GM12878 (cell line): ENCODE data around the gene XRRA1. TPM values are rescaled to one million over a fixed set of nuclear protein-coding genes. Genes with fewer than 3 reads are reported as not detected.
"Not testable (repeated sequence)": the region's sequence is repeated elsewhere in the genome, so short reads cannot be mapped to it uniquely, and the experiment has no call there.

Source experiments
- ATAC-seq: fragments of 200-7000 bp; cut with Tn5 transposase; 3 replicates; pipeline ENCODE4 v1.9.1; 2020; ENCODE audit warnings: mild to moderate bottlenecking, moderate library complexity
- BruUV-seq: library from RNA; stranded (reverse); fragments of 400-500 nt; replicated peaks from 2 replicates; lab custom pipeline; 2021; lab: Mats Ljungman, UMichigan
- CTCF ChIA-PET: fragments of 300-600 bp; sonication (Branson Sonifier 250); formaldehyde crosslinking; extraction: SDS; loops from one replicate; lab custom pipeline; 2021; ENCODE audit warnings: inconsistent platforms; lab: Yijun Ruan, JAX
- POLR2A ChIA-PET: fragments of 350-600 bp; formaldehyde crosslinking; extraction: SDS; loops from one replicate; lab custom pipeline; 2021; ENCODE audit warnings: inconsistent platforms; lab: Charles Lee
- RAD21 ChIA-PET: fragments of 300-600 bp; sonication (Branson Sonifier 250); formaldehyde crosslinking; loops from one replicate; lab custom pipeline; 2023; ENCODE audit warnings: antibody characterized with exemption; ENCODE audit not compliant: unreplicated experiment; lab: Charles Lee
- SMC1A ChIA-PET: fragments of 300-600 bp; sonication (Branson Sonifier 250); formaldehyde crosslinking; loops from one replicate; lab custom pipeline; 2023; ENCODE audit not compliant: unreplicated experiment, uncharacterized antibody; lab: Charles Lee
- DNase-seq: peaks from one replicate; pipeline ENCODE4 v3.0.0-alpha.2; 2011; ENCODE audit warnings: low read depth, low spot score
- FAIRE-seq: peaks from 3 replicates; lab custom pipeline; 2011; peaks lifted over from hg19 to GRCh38; lab: Jason Lieb, UNC
- H2AFZ ChIP-seq: 2 replicates; pipeline ENCODE4 v1.6.0; 2011; ENCODE audit warnings: low read depth, low read length, control low read depth; ENCODE audit not compliant: control insufficient read depth
- H3K27ac ChIP-seq: 2 replicates; pipeline ENCODE4 v1.5.1; 2011; ENCODE audit warnings: control low read depth; ENCODE audit not compliant: control insufficient read depth, insufficient read depth
- H3K27me3 ChIP-seq, 2 experiments: replicated peaks in 1 of 2; 2 replicates each; pipeline versions ENCODE4 v1.6.0 to v1.6.1; 2011; ENCODE audit warnings: low read length in 1 of 2; ENCODE audit not compliant: control insufficient read depth in 2 of 2, insufficient read depth in 2 of 2
- H3K36me3 ChIP-seq, 2 experiments: 2 replicates each; pipeline ENCODE4 v1.5.1; 2011; ENCODE audit warnings: low read length in 1 of 2; ENCODE audit not compliant: control insufficient read depth in 2 of 2, insufficient read depth in 2 of 2
- H3K4me1 ChIP-seq: 2 replicates; pipeline ENCODE4 v1.6.1; 2011; ENCODE audit warnings: mild to moderate bottlenecking, low read length, moderate library complexity, mixed read lengths; ENCODE audit not compliant: control insufficient read depth, insufficient read depth
- H3K4me2 ChIP-seq: 2 replicates; pipeline ENCODE4 v1.6.0; 2011; ENCODE audit warnings: control low read depth; ENCODE audit not compliant: control insufficient read depth, insufficient read depth
- H3K4me3 ChIP-seq: fragments of 200-600 bp; sonication (generic); 2 replicates; pipeline ENCODE4 v1.5.1; 2016
- H3K79me2 ChIP-seq: 2 replicates; pipeline ENCODE4 v1.6.0; 2011; ENCODE audit warnings: low read length; ENCODE audit not compliant: control insufficient read depth, insufficient read depth
- H3K9ac ChIP-seq: 2 replicates; pipeline ENCODE4 v1.8.0; 2011; ENCODE audit warnings: low read length, control low read depth, mixed read lengths; ENCODE audit not compliant: control insufficient read depth, insufficient read depth
- H3K9me3 ChIP-seq: replicated peaks from 3 replicates; pipeline ENCODE4 v1.5.1; 2011; ENCODE audit warnings: mild to moderate bottlenecking, low read length; ENCODE audit not compliant: control insufficient read depth, insufficient read depth
- H4K20me1 ChIP-seq: 2 replicates; pipeline ENCODE4 v1.6.0; 2011; ENCODE audit not compliant: control insufficient read depth, insufficient read depth
- CBX5 ChIP-seq: sonication (generic); IDR thresholded peaks from 2 replicates; pipeline ENCODE4 v1.6.1; 2016; ENCODE audit warnings: low read depth, moderate library complexity, mild to moderate bottlenecking, inconsistent platforms
- POU2F2 ChIP-seq: IDR thresholded peaks from 3 replicates; pipeline ENCODE4 v1.6.1; 2011; ENCODE audit warnings: low read depth, mild to moderate bottlenecking, low read length, borderline replicate concordance
- ZBED1 ChIP-seq: IDR thresholded peaks from 2 replicates; pipeline ENCODE4 v1.6.1; 2016; ENCODE audit warnings: borderline replicate concordance
- ZNF207 ChIP-seq: fragments of 450-650 bp; IDR thresholded peaks from 2 replicates; pipeline ENCODE4 v1.6.1; 2014; ENCODE audit warnings: antibody characterized with exemption, mild to moderate bottlenecking, borderline replicate concordance
- WGBS: methylation state at CpG from one replicate; pipeline ENCODE4 v1.1.6; 2016; ENCODE audit warnings: low lambda C conversion rate; ENCODE audit not compliant: insufficient replicate concordance, insufficient coverage; ENCODE audit errors: missing lambda C conversion rate; 5-methylcytosine and 5-hydroxymethylcytosine counted together
- in situ Hi-C: fragments of 300-500 bp; cut with MboI; formaldehyde crosslinking; loops from 9 replicates; pipeline ENCODE4 v1.14.3; 2018; ENCODE audit warnings: mixed read lengths
- intact Hi-C: fragments of 100-400 bp; cut with micrococcal nuclease; formaldehyde crosslinking; loops from one replicate; pipeline ENCODE4 v1.14.2; 2022; ENCODE audit not compliant: unreplicated experiment
- polyA plus RNA-seq, 11 experiments: library from polyadenylated mRNA; depleted of rRNA in 4 of 11; unstranded in 6 of 11; stranded (reverse) in 5 of 11; fragments of >200 nt; fragmentation: Nextera tagmentation in 4 of 11; fragmentation: Illumina TruSeq in 1 of 11; extraction: Ambion mirVana in 4 of 11; extraction: Trizol in 1 of 11; gene quantifications; 1 replicate in 1 of 11; 2 replicates in 10 of 11; pipeline versions ENCODE4 v1.2.1 to v1.2.3, GENCODE V29; 2011 to 2016; ENCODE audit warnings: inconsistent platforms in 2 of 11, missing spikeins in 2 of 11, low read depth in 1 of 11
- total RNA-seq, 4 experiments: library from RNA; depleted of rRNA in 3 of 4; stranded (reverse); fragments of >200 nt in 3 of 4; fragmentation: Illumina TruSeq in 1 of 4; extraction: Trizol in 1 of 4; gene quantifications; 2 replicates each; pipeline versions ENCODE4 v1.2.1 to v1.2.3, GENCODE V29; 2013 to 2021

The XRRA1 gene
- total and polyA plus RNA-seq, 10 of the 15 experiments (the other 5 are each of a cell fraction or from before 2014, with no cell fraction given): 2.5 to 8.8 (median 4.6) TPM

DNA sequence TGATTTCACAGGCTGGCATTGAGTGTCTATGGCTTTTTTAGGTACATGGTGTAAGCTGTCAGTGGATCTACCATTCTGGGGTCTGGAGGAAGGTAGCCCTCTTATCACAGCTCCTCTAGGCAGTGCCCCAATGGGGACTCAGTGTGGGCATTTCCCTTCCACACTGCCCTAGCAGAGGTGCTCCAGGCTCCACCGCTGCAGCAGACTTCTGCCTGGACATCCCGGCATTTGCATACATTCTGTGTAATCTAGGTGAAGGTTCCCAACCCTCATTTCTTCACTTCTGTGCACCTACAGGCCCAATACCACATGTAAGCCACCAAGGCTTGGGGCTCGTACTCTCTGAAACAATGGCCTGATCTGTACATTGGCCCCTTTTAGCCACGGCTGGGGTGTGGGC is 122.0 kb downstream of the XRRA1 start:
- H3K27me3 ChIP-seq: no peaks in the 10 kb centered on the region
- ATAC-seq: no peak
- no peak overlapping the region for H2AFZ ChIP-seq
- intact Hi-C loops: no loop called here
- ChIA-PET POLR2A (no interaction called here), SMC1A (no interaction called here)
- no peaks in the 10 kb centered on the region for H3K79me2 ChIP-seq
- TF ChIP-seq ZNF207 (no peak), CBX5 (peak; percentile 71; the same call in 1 of the 2 replicates), POU2F2 (peak; percentile 75; the same call in 1 of the 3 replicates), ZBED1 (no peak)
- TF ChIP-seq, all 136 proteins: peak for 2
- ChIA-PET CTCF (no interaction called here), RAD21 (no interaction called here)
- no peaks in the 10 kb centered on the region for H3K4me1 ChIP-seq
- no peaks in the 10 kb centered on the region for H4K20me1 ChIP-seq
- no peak for FAIRE-seq
- H3K36me3 ChIP-seq: peaks cover 1 to 16% of the 10 kb centered on the region in 2 experiments; a peak in 3 of 4 replicates
- H3K9ac ChIP-seq: no peak overlapping the region
- DNase-seq: no peak
- H3K4me2 ChIP-seq: no peak overlapping the region
- WGBS: 98% methylated on average over 4 of the region's 4 CpGs
- H3K9me3 ChIP-seq: peaks cover 19% of the 10 kb centered on the region
- in situ Hi-C loops: no loop called here
- no peak overlapping the region for H3K4me3 ChIP-seq
- no TSS peak for BruUV-seq
- H3K27ac ChIP-seq: no peak overlapping the region

- 100% methylated on average over 2 of the region's 2 CpGs for WGBS
- H3K27ac ChIP-seq, BruUV-seq, intact Hi-C loops, H3K4me1 ChIP-seq, FAIRE-seq, RAD21 ChIA-PET, H3K4me2 ChIP-seq, H2AFZ ChIP-seq, H3K79me2 ChIP-seq, H3K9ac ChIP-seq, SMC1A ChIA-PET, H3K27me3 ChIP-seq, in situ Hi-C loops, DNase-seq, H4K20me1 ChIP-seq, ATAC-seq, POLR2A ChIA-PET, H3K4me3 ChIP-seq: not testable (repeated sequence)
- CTCF ChIA-PET: interaction anchor here (0.5 kb wide), 1 partner anchor 603 kb away, joined by 3 read pairs; no protein-coding TSS in a partner anchor
- Histone ChIP-seq H3K36me3 (peaks cover 1 to 22% of the 10 kb centered on the region in 2 experiments; a peak in 3 of 4 replicates), H3K9me3 (peaks cover 19% of the 10 kb centered on the region)
Measured at GRCh38 chr11:74825596-74825995, 123.3 kb downstream of the XRRA1 start.
